Measurements from ENCODE around the gene CD300A.

Gene CD300A

DNA sequence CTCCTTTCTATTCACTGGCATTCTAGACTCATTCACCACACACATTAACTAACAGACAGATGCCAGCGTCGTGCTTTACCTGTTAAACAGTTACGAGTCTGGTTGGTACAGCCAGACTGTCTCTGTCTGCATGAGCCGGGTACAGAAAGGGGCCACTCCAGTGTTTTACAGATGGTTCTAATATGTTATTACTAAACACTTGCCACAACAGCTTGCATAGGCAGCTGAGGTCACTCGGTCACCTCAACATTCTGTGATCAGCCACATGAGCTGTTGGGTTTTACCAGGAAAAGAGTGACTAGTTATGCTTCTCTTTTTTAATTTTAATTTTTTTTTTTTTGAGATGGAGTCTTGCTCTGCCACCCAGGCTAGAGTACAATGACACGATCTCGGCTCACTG lies 25.2 kb downstream of the CD300A start:
- no peak overlapping the region for H3K4me2 ChIP-seq (ENCODE audit: low read length)
- no peak overlapping the region for H3K27ac ChIP-seq (ENCODE audit: low read depth, low read length)

DNA sequence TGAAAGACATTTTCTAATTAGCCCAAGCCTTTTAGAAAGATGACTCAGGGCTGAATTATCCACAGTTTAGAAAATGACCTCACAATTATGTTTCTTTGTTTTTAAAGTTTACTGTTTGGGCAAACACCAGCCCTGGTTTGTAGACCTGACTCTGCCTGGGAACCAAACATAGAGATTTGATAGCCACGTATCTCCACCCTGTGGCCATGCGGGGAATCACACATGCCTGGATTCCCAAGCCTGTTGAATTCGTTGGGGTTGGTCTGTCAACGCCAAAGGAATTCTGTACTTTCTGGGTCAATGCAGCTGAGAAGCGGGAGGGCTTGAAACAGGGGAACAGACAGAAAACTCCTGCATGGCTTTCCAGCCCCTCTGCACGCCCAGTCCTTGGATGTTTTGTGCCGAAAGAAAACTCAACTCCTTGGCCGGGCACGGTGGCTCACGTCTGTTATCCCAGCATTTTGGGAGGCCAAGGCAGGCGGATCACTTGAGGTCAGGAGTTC lies 26.9 kb downstream of the CD300A start:
- no peak overlapping the region for H3K4me2 ChIP-seq (ENCODE audit: low read length)

More for the DNA sequence above, 25.2 kb downstream of the CD300A start:
- Histone ChIP-seq H3K4me3 (ENCODE audit: low read length) (no peak overlapping the region), H3K9me2 (replicated peaks; ENCODE audit: control insufficient read depth, low read length) (no peaks in the 10 kb centered on the region), H3K79me2 (ENCODE audit: control insufficient read depth, low read length) (no peaks in the 10 kb centered on the region), H3F3A (ENCODE audit: control insufficient read depth, insufficient read depth) (no peaks in the 10 kb centered on the region), H3K27me3 (ENCODE audit: control insufficient read depth, low read length) (no peaks in the 10 kb centered on the region), H3K9me3 (ENCODE audit: control insufficient read depth, insufficient read depth, low read length) (no peaks in the 10 kb centered on the region), H4K20me1 (ENCODE audit: control insufficient read depth, insufficient read depth, low read depth, low read length) (no peaks in the 10 kb centered on the region), H3K4me1 (ENCODE audit: control insufficient read depth, low read length) (no peaks in the 10 kb centered on the region), H3K36me3 (ENCODE audit: control insufficient read depth, low read length) (no peaks in the 10 kb centered on the region)
- TF ChIP-seq, protein P1, sequence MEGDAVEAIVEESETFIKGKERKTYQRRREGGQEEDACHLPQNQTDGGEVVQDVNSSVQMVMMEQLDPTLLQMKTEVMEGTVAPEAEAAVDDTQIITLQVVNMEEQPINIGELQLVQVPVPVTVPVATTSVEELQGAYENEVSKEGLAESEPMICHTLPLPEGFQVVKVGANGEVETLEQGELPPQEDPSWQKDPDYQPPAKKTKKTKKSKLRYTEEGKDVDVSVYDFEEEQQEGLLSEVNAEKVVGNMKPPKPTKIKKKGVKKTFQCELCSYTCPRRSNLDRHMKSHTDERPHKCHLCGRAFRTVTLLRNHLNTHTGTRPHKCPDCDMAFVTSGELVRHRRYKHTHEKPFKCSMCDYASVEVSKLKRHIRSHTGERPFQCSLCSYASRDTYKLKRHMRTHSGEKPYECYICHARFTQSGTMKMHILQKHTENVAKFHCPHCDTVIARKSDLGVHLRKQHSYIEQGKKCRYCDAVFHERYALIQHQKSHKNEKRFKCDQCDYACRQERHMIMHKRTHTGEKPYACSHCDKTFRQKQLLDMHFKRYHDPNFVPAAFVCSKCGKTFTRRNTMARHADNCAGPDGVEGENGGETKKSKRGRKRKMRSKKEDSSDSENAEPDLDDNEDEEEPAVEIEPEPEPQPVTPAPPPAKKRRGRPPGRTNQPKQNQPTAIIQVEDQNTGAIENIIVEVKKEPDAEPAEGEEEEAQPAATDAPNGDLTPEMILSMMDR (IDR thresholded peaks at IDR 0.05; ENCODE audit: low read depth, low read length, poor library complexity, severe bottlenecking) = no peak
- no peak for TF ChIP-seq EZH2phosphoT487 (IDR thresholded peaks at IDR 0.05; ENCODE audit: borderline replicate concordance, low read length)

DNA sequence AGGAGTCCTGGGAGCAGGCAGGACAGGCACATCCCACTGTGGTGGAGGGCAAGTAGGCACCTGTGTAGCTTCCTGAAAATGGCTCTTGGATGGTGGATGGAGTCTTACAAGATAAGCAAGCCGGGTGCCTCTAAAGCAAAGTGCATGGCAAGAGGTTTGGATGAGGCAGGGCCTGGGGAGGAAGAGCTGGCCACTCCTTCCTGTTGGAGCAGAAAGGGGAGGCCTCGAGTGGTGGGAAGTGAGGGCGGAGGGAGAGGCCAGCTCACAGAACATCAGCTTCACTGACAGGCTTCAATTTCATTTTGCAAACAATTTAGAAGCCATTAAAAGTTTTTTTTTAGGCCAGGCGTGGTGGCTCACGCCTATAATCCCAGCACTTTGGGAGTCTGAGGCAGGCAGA lies 31.0 kb downstream of the CD300A start:
- Histone ChIP-seq H3K4me3 (ENCODE audit: low read length) (no peak overlapping the region), H3K27ac (ENCODE audit: low read depth, low read length) (no peak overlapping the region), H3F3A (ENCODE audit: control insufficient read depth, insufficient read depth) (no peaks in the 10 kb centered on the region), H3K27me3 (ENCODE audit: control insufficient read depth, low read length) (no peaks in the 10 kb centered on the region), H3K9me3 (ENCODE audit: control insufficient read depth, insufficient read depth, low read length) (no peaks in the 10 kb centered on the region), H3K79me2 (ENCODE audit: control insufficient read depth, low read length) (no peaks in the 10 kb centered on the region), H3K4me2 (ENCODE audit: low read length) (no peak overlapping the region), H4K20me1 (ENCODE audit: control insufficient read depth, insufficient read depth, low read depth, low read length) (no peaks in the 10 kb centered on the region), H3K9me2 (replicated peaks; ENCODE audit: control insufficient read depth, low read length) (no peaks in the 10 kb centered on the region), H3K4me1 (ENCODE audit: control insufficient read depth, low read length) (no peaks in the 10 kb centered on the region), H3K36me3 (ENCODE audit: control insufficient read depth, low read length) (no peaks in the 10 kb centered on the region)
- TF ChIP-seq, protein P1 (IDR thresholded peaks at IDR 0.05; ENCODE audit: low read depth, low read length, poor library complexity, severe bottlenecking) = no peak

More for the DNA sequence above, 26.9 kb downstream of the CD300A start:
- Histone ChIP-seq H3K79me2 (ENCODE audit: control insufficient read depth, low read length) (no peaks in the 10 kb centered on the region), H3K9me2 (replicated peaks; ENCODE audit: control insufficient read depth, low read length) (no peaks in the 10 kb centered on the region), H3K4me1 (ENCODE audit: control insufficient read depth, low read length) (no peaks in the 10 kb centered on the region), H3K9me3 (ENCODE audit: control insufficient read depth, insufficient read depth, low read length) (no peaks in the 10 kb centered on the region), H3K4me3 (ENCODE audit: low read length) (no peak overlapping the region), H3K27ac (ENCODE audit: low read depth, low read length) (no peak overlapping the region), H4K20me1 (ENCODE audit: control insufficient read depth, insufficient read depth, low read depth, low read length) (no peaks in the 10 kb centered on the region), H3K36me3 (ENCODE audit: control insufficient read depth, low read length) (no peaks in the 10 kb centered on the region), H3K27me3 (ENCODE audit: control insufficient read depth, low read length) (no peaks in the 10 kb centered on the region), H3F3A (ENCODE audit: control insufficient read depth, insufficient read depth) (no peaks in the 10 kb centered on the region)
- TF ChIP-seq EZH2phosphoT487 (IDR thresholded peaks at IDR 0.05; ENCODE audit: borderline replicate concordance, low read length) = no peak
- TF ChIP-seq, protein P1 (IDR thresholded peaks at IDR 0.05; ENCODE audit: low read depth, low read length, poor library complexity, severe bottlenecking) = peak; percentile 79

All from DOHH2 (cell line).